GM18526 (cell line): ENCODE data around the gene FBXO28.
A peak's percentile ranks its signal among the peaks of the same experiment; 100 is the strongest.

Experiments
- POLR2A ChIP-seq: IDR thresholded peaks from 3 replicates; pipeline ENCODE4 v1.6.1; 2011; ENCODE audit not compliant: insufficient read length; ENCODE audit errors: extremely low read depth

Gene FBXO28

DNA sequence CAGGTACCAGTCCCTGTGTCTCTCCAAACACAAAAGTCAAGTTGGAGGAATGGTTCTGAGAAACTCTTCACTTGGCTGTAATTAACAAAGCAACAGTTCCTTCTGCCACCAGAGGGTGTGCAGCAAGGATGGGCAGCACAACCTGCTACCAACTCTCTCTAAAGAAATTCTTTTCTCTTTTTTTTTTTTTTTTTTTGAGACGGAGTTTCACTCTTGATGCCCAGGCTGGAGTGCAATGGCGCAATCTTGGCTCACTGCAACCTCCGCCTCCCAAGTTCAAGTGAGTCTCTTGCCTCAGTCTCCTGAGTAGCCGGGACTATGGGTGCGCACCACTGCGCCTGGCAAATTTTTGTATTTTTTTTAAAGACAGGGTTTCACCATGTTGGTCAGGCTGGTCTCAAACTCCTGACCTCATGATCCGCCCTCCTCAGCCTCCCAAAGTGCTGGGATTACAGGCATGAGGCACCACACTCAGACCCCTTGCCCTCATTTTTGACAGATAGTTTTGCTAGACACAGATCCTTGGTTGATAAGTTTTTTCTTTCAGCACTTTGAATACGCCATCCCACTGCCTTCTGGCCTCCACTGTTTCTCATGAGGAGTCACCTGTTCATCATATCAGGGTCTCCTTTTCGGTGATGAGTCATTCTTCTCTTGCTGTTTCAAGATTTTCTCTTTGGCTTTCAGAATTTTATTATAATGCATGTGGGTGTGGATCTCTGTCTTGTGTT, 57.0 kb downstream of the FBXO28 start:
- no peak for TF ChIP-seq POLR2A

- TF ChIP-seq POLR2A = no peak
Measured at GRCh38 chr1:224172229-224172628, 58.3 kb downstream of the FBXO28 start.

DNA sequence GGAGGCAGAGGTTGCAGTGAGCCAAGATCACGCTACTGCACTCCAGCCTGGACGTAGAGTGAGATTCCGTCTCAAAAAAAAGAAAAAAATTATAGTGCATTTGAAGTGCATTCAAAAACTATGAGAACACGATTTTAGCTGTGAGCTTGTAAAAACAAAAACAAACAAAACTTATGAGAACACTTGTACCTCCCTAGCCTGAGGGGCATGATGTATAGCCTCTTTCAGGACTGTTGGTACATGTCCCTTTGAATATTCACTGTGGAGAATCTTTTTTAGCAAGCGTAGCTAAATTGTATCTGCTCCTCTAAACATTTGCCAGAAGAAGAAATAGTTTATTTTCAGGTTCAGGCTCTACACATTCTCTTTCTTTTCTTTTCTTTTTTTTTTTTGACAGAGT, 59.6 kb downstream of the FBXO28 start:
- TF ChIP-seq POLR2A = no peak

DNA sequence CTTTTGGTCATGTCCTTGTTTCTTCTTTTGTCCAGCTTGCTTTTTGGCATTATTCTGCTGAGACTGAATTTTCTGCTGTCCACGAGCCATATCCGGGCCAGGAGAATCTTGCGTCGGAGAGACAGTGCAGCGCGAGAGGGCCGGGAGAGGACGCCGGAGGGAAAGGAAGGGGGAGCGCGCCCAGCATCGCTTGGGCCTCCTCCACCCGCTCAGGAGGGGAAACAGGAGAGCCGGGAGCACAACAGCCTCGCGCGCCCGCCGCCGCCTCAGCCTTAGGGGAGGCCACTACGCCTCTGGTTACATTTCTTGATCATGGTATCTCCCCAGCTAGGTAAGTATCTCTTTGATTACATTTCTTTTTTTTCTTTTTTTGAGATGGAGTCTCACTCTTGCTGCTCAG, 61.7 kb downstream of the FBXO28 start:
- no peak for TF ChIP-seq POLR2A

- no peak for TF ChIP-seq POLR2A
Measured at GRCh38 chr1:224177356-224177999, 63.6 kb downstream of the FBXO28 start.

DNA sequence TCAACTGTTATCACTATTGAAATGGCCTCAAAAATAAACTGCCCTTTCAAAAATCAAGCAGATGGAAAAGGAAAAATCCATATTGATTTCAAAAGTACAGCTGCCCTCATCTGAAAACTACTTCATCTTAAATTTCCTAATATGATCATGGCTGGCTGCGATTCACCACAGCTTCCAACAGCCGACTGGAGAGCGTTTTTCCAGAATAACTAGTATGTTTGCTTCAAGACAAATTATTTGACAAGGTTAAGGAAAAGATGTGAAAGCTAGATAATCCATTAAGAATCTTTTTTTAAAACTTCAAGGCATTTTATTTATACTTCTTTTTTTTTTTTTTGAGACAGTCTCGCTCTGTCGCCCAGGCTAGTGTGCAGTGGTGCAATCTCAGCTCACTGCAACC, 65.0 kb downstream of the FBXO28 start:
- no peak for TF ChIP-seq POLR2A

GRCh38 chr1:224180783-224181452, 67.0 kb downstream of the FBXO28 start:
- TF ChIP-seq POLR2A = no peak

- no peak for TF ChIP-seq POLR2A
Measured at GRCh38 chr1:224181453-224181810, 67.5 kb downstream of the FBXO28 start.

GRCh38 chr1:224182057-224182865, 68.3 kb downstream of the FBXO28 start:
- no peak for TF ChIP-seq POLR2A

DNA sequence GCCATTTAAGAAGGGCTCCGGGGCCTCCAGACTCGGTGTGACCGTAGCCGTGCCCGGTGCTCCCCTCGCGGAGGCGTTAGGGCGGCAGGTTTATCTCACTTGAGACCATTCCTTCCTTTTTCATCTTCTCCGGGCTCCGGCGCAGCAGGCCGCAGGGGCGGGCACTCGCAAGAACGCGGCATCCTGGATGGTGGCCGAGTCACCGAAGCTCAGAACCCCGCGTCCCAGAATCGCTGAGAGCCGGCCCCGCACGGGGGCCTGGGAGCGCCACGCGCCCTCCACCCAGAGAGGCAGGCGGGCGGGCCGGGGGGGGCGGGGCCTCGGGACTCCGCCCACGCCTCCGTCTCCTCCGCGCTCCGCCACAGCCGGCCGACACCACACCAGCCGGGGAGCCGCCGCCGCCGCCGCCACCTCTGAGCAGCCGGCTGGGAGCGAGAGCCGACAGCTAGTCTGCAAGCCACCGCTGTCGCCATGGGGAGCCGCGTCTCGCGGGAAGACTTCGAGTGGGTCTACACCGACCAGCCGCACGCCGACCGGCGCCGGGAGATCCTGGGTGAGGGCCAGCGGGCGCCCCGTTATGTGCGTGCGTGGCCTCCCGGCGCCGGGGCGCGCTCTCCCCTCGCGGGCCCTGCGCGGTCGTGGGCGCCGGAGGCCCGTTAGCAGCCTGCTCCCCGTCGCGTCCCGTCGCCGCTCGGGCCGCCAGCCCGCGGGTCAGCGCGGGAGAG, 69.1 kb downstream of the FBXO28 start, which contains the start of gene DEGS1:
Gene DEGS1, plus strand, starts transcription at position 375 of the 725 bp plus-strand sequence. Its CDS starts 97 bp downstream, at position 472.
- peak; percentile 88 for TF ChIP-seq POLR2A

- TF ChIP-seq POLR2A = no peak
Measured at GRCh38 chr1:224183591-224184312, 69.8 kb downstream of the FBXO28 start.

- TF ChIP-seq POLR2A = no peak
Measured at GRCh38 chr1:224185208-224185607, 71.3 kb downstream of the FBXO28 start.

GRCh38 chr1:224188286-224188685, 74.4 kb downstream of the FBXO28 start:
- TF ChIP-seq POLR2A = no peak

- TF ChIP-seq POLR2A = no peak
Measured at GRCh38 chr1:224189561-224189960, 75.7 kb downstream of the FBXO28 start.

DNA sequence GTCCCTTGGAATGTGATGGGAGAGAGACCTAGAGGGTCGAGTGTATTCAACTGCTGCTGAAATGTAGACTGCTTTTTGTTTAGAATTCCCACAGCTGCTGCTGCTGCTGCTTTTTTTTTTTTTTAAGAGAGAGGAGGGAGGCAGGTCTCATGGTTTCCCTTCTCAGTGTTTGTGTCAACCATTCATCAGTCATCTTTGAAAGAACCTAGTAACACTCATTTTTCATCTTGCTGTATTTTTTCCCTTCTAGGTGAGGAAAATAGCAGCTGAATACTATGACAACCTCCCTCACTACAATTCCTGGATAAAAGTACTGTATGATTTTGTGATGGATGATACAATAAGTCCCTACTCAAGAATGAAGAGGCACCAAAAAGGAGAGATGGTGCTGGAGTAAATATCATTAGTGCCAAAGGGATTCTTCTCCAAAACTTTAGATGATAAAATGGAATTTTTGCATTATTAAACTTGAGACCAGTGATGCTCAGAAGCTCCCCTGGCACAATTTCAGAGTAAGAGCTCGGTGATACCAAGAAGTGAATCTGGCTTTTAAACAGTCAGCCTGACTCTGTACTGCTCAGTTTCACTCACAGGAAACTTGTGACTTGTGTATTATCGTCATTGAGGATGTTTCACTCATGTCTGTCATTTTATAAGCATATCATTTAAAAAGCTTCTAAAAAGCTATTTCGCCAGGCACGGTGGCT, 78.3 kb downstream of the FBXO28 start:
- TF ChIP-seq POLR2A = no peak
